ENCODE data around the gene TRIM24.
"Not testable (repeated sequence)": the region's sequence is repeated elsewhere in the genome, so short reads cannot be mapped to it uniquely, and the experiment has no call there.

Gene TRIM24

GRCh38 chr7:138499340-138499739 is 39.3 kb downstream of the TRIM24 start:
- no peak for DNase-seq

GRCh38 chr7:138500303-138500702 is 40.2 kb downstream of the TRIM24 start:
- DNase-seq = not testable (repeated sequence)

- DNase-seq = no peak
Observed at GRCh38 chr7:138500892-138501291, 40.8 kb downstream of the TRIM24 start.

- no peak for DNase-seq
Observed at GRCh38 chr7:138502023-138502767, 42.1 kb downstream of the TRIM24 start.

- DNase-seq = no peak
Observed at GRCh38 chr7:138505361-138505873, 45.4 kb downstream of the TRIM24 start.

GRCh38 chr7:138506764-138507163 is 46.7 kb downstream of the TRIM24 start:
- DNase-seq = no peak

GRCh38 chr7:138510003-138510402 is 49.9 kb downstream of the TRIM24 start:
- no peak for DNase-seq

GRCh38 chr7:138512092-138512858 is 52.2 kb downstream of the TRIM24 start:
- no peak for DNase-seq

GRCh38 chr7:138512885-138513284 is 52.8 kb downstream of the TRIM24 start:
- DNase-seq = no peak

GRCh38 chr7:138513344-138513871 is 53.3 kb downstream of the TRIM24 start:
- no peak for DNase-seq

GRCh38 chr7:138514044-138514443 is 54.0 kb downstream of the TRIM24 start:
- DNase-seq = no peak

GRCh38 chr7:138515001-138515528 is 55.0 kb downstream of the TRIM24 start:
- DNase-seq = no peak

- DNase-seq = no peak
Observed at GRCh38 chr7:138519061-138519798, 59.2 kb downstream of the TRIM24 start.

- no peak for DNase-seq
Observed at GRCh38 chr7:138520742-138521141, 60.7 kb downstream of the TRIM24 start.

GRCh38 chr7:138521837-138522461 is 61.9 kb downstream of the TRIM24 start:
- DNase-seq = no peak

GRCh38 chr7:138524259-138524658 is 64.2 kb downstream of the TRIM24 start:
- no peak for DNase-seq

GRCh38 chr7:138525757-138526156 is 65.7 kb downstream of the TRIM24 start:
- DNase-seq = no peak

- DNase-seq = no peak
Observed at GRCh38 chr7:138527746-138528223, 67.7 kb downstream of the TRIM24 start.

- not testable (repeated sequence) for DNase-seq
Observed at GRCh38 chr7:138536833-138537232, 76.8 kb downstream of the TRIM24 start.

- no peak for DNase-seq
Observed at GRCh38 chr7:138538518-138538917, 78.5 kb downstream of the TRIM24 start.

- DNase-seq = no peak
Observed at GRCh38 chr7:138538997-138539644, 79.1 kb downstream of the TRIM24 start.

- DNase-seq = no peak
Observed at GRCh38 chr7:138542183-138542582, 82.1 kb downstream of the TRIM24 start.
